Endothelial cell of umbilical vein (primary cell): ENCODE measurements around the gene NME7. TPM values are rescaled to one million over a fixed set of nuclear protein-coding genes. Genes with fewer than 3 reads are reported as not detected.
A peak's percentile ranks its signal among the peaks of the same experiment; 100 is the strongest.

ENCODE experiments used
- BruUV-seq: library from RNA; stranded (reverse); fragments of 400-500 nt; replicated peaks from 2 replicates; lab custom pipeline; 2021; lab: Mats Ljungman, UMichigan
- CTCF ChIA-PET: fragments of 300-600, 350-600 bp; sonication (Branson Sonifier 250); formaldehyde crosslinking; loops from one replicate; lab custom pipeline; 2021; ENCODE audit warnings: antibody characterized with exemption, inconsistent platforms; lab: Charles Lee
- POLR2A ChIA-PET: fragments of 300-600, 350-600 bp; sonication (Branson Sonifier 250); formaldehyde crosslinking; loops from one replicate; lab custom pipeline; 2021; ENCODE audit warnings: antibody characterized with exemption, inconsistent platforms; lab: Charles Lee
- DNase-seq: peaks from one replicate; pipeline ENCODE4 v3.0.0-alpha.2; 2011; ENCODE audit warnings: low read depth, low spot score
- FAIRE-seq: peaks from 2 replicates; lab custom pipeline; 2011; peaks lifted over from hg19 to GRCh38; lab: Jason Lieb, UNC
- H2AFZ ChIP-seq: 2 replicates; pipeline ENCODE4 v1.6.0; 2012; ENCODE audit warnings: low read depth, low read length, control low read depth, inconsistent platforms
- H3K27ac ChIP-seq: 2 replicates; pipeline ENCODE4 v1.5.1; 2011; ENCODE audit warnings: low read depth, mild to moderate bottlenecking, control low read depth, low read length, moderate library complexity; ENCODE audit not compliant: insufficient read depth
- H3K27me3 ChIP-seq, 2 experiments: 2 replicates each; pipeline versions ENCODE4 v1.6.0 to v1.6.1; 2011; ENCODE audit warnings: low read length in 2 of 2, mixed read lengths in 1 of 2; ENCODE audit not compliant: control insufficient read depth in 2 of 2, insufficient read depth in 2 of 2
- H3K36me3 ChIP-seq, 2 experiments: 2 replicates in 1 of 2; 3 replicates in 1 of 2; pipeline ENCODE4 v1.5.1; 2011; ENCODE audit warnings: low read length in 2 of 2, mild to moderate bottlenecking in 1 of 2, moderate library complexity in 1 of 2; ENCODE audit not compliant: control insufficient read depth in 2 of 2, insufficient read depth in 2 of 2; ENCODE audit errors: extremely low read depth in 1 of 2
- H3K4me1 ChIP-seq: 3 replicates; pipeline ENCODE4 v1.5.1; 2011; ENCODE audit warnings: mild to moderate bottlenecking, low read length; ENCODE audit not compliant: control insufficient read depth, insufficient read depth; ENCODE audit errors: extremely low read depth
- H3K4me2 ChIP-seq: 2 replicates; pipeline ENCODE4 v1.6.1; 2011; ENCODE audit warnings: low read length, control low read depth, mixed read lengths; ENCODE audit not compliant: insufficient read depth
- H3K4me3 ChIP-seq, 3 experiments: fragments of 200-600 bp in 1 of 3; sonication (generic), shearing (Covaris generic) in 1 of 3; replicated peaks in 1 of 3; 2 replicates each; pipeline ENCODE4 v1.5.1; 2011 to 2016; ENCODE audit warnings: control low read depth in 3 of 3, low read length in 3 of 3, mild to moderate bottlenecking in 2 of 3, inconsistent platforms in 1 of 3, low read depth in 1 of 3, moderate library complexity in 1 of 3; ENCODE audit not compliant: insufficient read depth in 1 of 3
- H3K79me2 ChIP-seq: 2 replicates; pipeline ENCODE4 v1.6.0; 2012; ENCODE audit warnings: low read length, inconsistent platforms; ENCODE audit not compliant: control insufficient read depth, insufficient read depth
- H3K9ac ChIP-seq: replicated peaks from 2 replicates; pipeline ENCODE3; 2011; ENCODE audit warnings: low read length, control low read depth; ENCODE audit not compliant: insufficient read depth; ENCODE audit errors: extremely low read depth
- H3K9me1 ChIP-seq: replicated peaks from 3 replicates; pipeline ENCODE4 v1.6.0; 2011; ENCODE audit warnings: mild to moderate bottlenecking, low read length; ENCODE audit not compliant: control insufficient read depth, insufficient read depth; ENCODE audit errors: extremely low read depth
- H3K9me3 ChIP-seq: replicated peaks from 2 replicates; pipeline ENCODE4 v1.5.1; 2012; ENCODE audit warnings: low read length, inconsistent platforms; ENCODE audit not compliant: control insufficient read depth, insufficient read depth
- H4K20me1 ChIP-seq: replicated peaks from 2 replicates; pipeline ENCODE3; 2011; ENCODE audit warnings: mild to moderate bottlenecking, low read length; ENCODE audit not compliant: control insufficient read depth, insufficient read depth; ENCODE audit errors: extremely low read depth
- EZH2 ChIP-seq: IDR thresholded peaks from 2 replicates; pipeline ENCODE4 v1.6.1; 2012; ENCODE audit warnings: borderline replicate concordance, low read depth, mild to moderate bottlenecking, moderate library complexity, low read length, inconsistent platforms; ENCODE audit not compliant: severe bottlenecking
- FOS ChIP-seq: IDR thresholded peaks from 2 replicates; pipeline ENCODE4 v1.6.1; 2011; ENCODE audit warnings: mild to moderate bottlenecking, low read length, moderate library complexity, borderline replicate concordance; ENCODE audit not compliant: insufficient read depth
- GATA2 ChIP-seq: IDR thresholded peaks from 2 replicates; pipeline ENCODE4 v1.7.0; 2011; ENCODE audit warnings: low read depth, mild to moderate bottlenecking, moderate library complexity, mixed read lengths, low read length; ENCODE audit not compliant: insufficient read length, insufficient read depth
- JUN ChIP-seq: IDR thresholded peaks from 2 replicates; pipeline ENCODE4 v1.6.1; 2011; ENCODE audit warnings: borderline replicate concordance, low read depth; ENCODE audit not compliant: insufficient read length, insufficient read depth
- MYC ChIP-seq: IDR thresholded peaks from one replicate; pipeline ENCODE4 v1.6.1; 2011; ENCODE audit warnings: mild to moderate bottlenecking, low read depth, low read length
- POLR2A ChIP-seq: IDR thresholded peaks from 2 replicates; pipeline ENCODE4 v1.6.1; 2012; ENCODE audit warnings: low read depth, mild to moderate bottlenecking, control low read depth, low read length
- POLR2AphosphoS5 ChIP-seq: IDR thresholded peaks from 2 replicates; pipeline ENCODE4 v1.6.1; 2012; ENCODE audit warnings: low read depth, mild to moderate bottlenecking, control low read depth, low read length, moderate library complexity; ENCODE audit not compliant: insufficient read depth
- dilution Hi-C: fragments of 300-500 bp; cut with MboI; formaldehyde crosslinking; loops from one replicate; pipeline ENCODE4 v1.15.0; 2019; ENCODE audit warnings: low sequenced_read_pairs; ENCODE audit not compliant: extremely low pct_ligation_motif_present
- intact Hi-C: fragments of 100-400 bp; cut with micrococcal nuclease; formaldehyde crosslinking; loops from one replicate; pipeline ENCODE4 v1.10.0; 2022
- polyA plus RNA-seq, 4 experiments: library from polyadenylated mRNA; depleted of rRNA in 3 of 4; stranded (reverse) in 3 of 4; unstranded in 1 of 4; fragments of >200 nt; gene quantifications; 2 replicates each; pipeline versions ENCODE4 v1.2.1 to v1.2.3, GENCODE V29; 2011 to 2012; ENCODE audit warnings: missing spikeins in 1 of 4
- total RNA-seq: library from RNA; stranded (reverse); gene quantifications from 2 replicates; pipeline ENCODE4 v1.2.3, GENCODE V29; 2021
- TF ChIP-seq, protein P1 (sequence below): IDR thresholded peaks from 2 replicates; pipeline ENCODE4 v1.6.1; 2011; ENCODE audit not compliant: insufficient read depth, insufficient read length
- TF ChIP-seq, protein P2 (sequence below), 2 donors: IDR thresholded peaks; 1 replicate in 1 of 2; 2 replicates in 1 of 2; pipeline ENCODE4 v1.5.1; 2011; ENCODE audit warnings: low read length in 2 of 2, mild to moderate bottlenecking in 2 of 2, moderate library complexity in 2 of 2, control low read depth in 1 of 2, inconsistent platforms in 1 of 2, low read depth in 1 of 2; ENCODE audit not compliant: insufficient read depth in 1 of 2; ENCODE audit errors: extremely low read depth in 1 of 2

NME7 gene
- total and polyA plus RNA-seq, 2 donors (not counting 3 experiments of a cell fraction or from before 2014, with no cell fraction given), result 16.5 to 25.3 TPM

DNA sequence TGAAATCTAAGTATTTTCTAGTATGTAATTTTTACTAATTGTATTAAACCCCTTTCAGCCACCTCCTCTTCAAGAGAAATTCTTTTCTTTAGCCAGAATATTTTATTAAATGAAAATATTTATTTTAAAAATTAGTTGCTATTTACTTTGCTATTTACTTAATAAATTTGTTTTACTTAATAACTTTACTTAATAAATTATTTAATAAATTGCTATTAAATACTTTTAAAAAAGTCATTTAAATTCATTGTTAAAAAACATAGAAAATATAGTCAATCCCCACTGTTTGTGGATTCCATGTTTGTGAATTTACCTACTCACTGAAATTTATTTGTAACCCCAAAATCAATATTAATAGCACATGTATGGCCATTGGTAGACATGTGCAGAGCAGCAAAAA is 155.5 kb downstream of the NME7 start:
- intact Hi-C loops, result no loop called here
- CTCF ChIA-PET, result no interaction called here
- TF ChIP-seq FOS (no peak), POLR2A (no peak)
- no peaks in the 10 kb centered on the region for H3K4me1 ChIP-seq
- FAIRE-seq (no peak), DNase-seq (no peak)
- no peak overlapping the region for H3K27ac ChIP-seq
- H3K27me3 ChIP-seq, result no peaks in the 10 kb centered on the region
- no peaks in the 10 kb centered on the region for H3K9me3 ChIP-seq
- no peaks in the 10 kb centered on the region for H3K9me1 ChIP-seq
- POLR2A ChIA-PET, result no interaction called here
- no peaks in the 10 kb centered on the region for H3K79me2 ChIP-seq
- H3K4me2 ChIP-seq, result no peak overlapping the region
- no peak overlapping the region for H3K4me3 ChIP-seq
- BruUV-seq, result no TSS peak
- no peaks in the 10 kb centered on the region for H4K20me1 ChIP-seq
- dilution Hi-C loops, result no loop called here
- H3K36me3 ChIP-seq, result no peaks in the 10 kb centered on the region
- H2AFZ ChIP-seq, result no peak overlapping the region
- H3K9ac ChIP-seq, result no peak overlapping the region

DNA sequence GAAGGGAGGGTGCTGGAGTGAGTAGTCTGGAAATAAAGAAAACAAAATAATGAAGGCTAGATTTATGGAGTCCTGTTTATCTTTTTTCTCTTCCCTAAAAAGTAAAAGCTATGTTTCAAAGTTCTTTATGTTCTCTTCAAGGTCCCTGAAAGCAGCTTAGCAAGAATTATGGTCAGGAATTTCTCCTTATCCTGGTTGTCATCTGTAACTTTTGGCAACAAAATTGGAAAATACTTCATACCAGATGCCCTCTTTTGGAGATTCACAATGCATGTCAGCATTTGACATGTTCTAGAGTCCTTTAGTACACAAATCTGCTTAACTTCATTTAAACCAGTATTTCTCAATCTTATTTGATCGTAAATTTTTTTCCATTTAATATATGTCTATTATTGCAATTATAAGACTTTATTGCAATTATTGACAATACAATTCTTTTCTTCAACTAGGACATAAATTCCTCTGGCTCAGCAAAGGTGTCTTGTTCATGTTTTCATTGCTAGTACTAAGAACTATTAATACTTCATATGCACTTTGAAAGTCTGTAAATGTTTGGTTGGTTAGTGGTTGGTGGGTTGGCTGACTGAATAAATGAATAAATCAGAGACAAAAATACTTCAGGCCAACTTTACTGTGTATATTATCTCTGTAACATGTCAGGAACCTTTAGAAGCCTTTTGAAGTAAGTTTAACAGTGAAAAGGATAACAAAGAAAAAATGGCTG is 159.6 kb downstream of the NME7 start:
- Histone ChIP-seq H3K9me3 (no peaks in the 10 kb centered on the region), H3K4me2 (no peak overlapping the region), H3K36me3 (no peaks in the 10 kb centered on the region), H3K4me1 (no peaks in the 10 kb centered on the region), H3K27ac (no peak overlapping the region), H3K9me1 (no peaks in the 10 kb centered on the region), H3K79me2 (no peaks in the 10 kb centered on the region), H3K4me3 (no peak overlapping the region), H3K9ac (no peak overlapping the region), H4K20me1 (no peaks in the 10 kb centered on the region), H2AFZ (no peak overlapping the region), H3K27me3 (no peaks in the 10 kb centered on the region)
- intact Hi-C loops, result no loop called here
- DNase-seq, result peak; percentile 53
- TF ChIP-seq POLR2AphosphoS5 (no peak), MYC (no peak), GATA2 (no peak), JUN (no peak), POLR2A (no peak), EZH2 (no peak), FOS (no peak)
- TF ChIP-seq, protein P1, sequence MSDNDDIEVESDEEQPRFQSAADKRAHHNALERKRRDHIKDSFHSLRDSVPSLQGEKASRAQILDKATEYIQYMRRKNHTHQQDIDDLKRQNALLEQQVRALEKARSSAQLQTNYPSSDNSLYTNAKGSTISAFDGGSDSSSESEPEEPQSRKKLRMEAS, result no peak
- TF ChIP-seq, protein P2, sequence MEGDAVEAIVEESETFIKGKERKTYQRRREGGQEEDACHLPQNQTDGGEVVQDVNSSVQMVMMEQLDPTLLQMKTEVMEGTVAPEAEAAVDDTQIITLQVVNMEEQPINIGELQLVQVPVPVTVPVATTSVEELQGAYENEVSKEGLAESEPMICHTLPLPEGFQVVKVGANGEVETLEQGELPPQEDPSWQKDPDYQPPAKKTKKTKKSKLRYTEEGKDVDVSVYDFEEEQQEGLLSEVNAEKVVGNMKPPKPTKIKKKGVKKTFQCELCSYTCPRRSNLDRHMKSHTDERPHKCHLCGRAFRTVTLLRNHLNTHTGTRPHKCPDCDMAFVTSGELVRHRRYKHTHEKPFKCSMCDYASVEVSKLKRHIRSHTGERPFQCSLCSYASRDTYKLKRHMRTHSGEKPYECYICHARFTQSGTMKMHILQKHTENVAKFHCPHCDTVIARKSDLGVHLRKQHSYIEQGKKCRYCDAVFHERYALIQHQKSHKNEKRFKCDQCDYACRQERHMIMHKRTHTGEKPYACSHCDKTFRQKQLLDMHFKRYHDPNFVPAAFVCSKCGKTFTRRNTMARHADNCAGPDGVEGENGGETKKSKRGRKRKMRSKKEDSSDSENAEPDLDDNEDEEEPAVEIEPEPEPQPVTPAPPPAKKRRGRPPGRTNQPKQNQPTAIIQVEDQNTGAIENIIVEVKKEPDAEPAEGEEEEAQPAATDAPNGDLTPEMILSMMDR (IDR thresholded peaks at IDR 0.05; ENCODE audit: extremely low read depth in 1 of 2, insufficient read depth in 1 of 2, low read depth in 1 of 2, low read length in 2 of 2), result no peak
- ChIA-PET CTCF (interaction anchor here (1.3 kb wide), 1 partner anchor 14 kb away, joined by 4 read pairs; no protein-coding TSS in a partner anchor), POLR2A (no interaction called here)
- dilution Hi-C loops, result no loop called here
- no peak for FAIRE-seq
- no TSS peak for BruUV-seq
